SH-SY5Y (cell line): ENCODE measurements around the gene GUK1.
A peak's percentile ranks its signal among the peaks of the same experiment; 100 is the strongest.

Experiments
- GATA2 ChIP-seq: IDR thresholded peaks from 2 replicates; pipeline ENCODE4 v1.6.1; 2011; ENCODE audit warnings: mild to moderate bottlenecking, low read depth, low read length
- GATA3 ChIP-seq: IDR thresholded peaks from 2 replicates; pipeline ENCODE4 v1.6.1; 2011; ENCODE audit warnings: low read depth, mild to moderate bottlenecking, low read length, moderate library complexity

The GUK1 gene

GRCh38 chr1:228109073-228109961 is 30.8 kb upstream of the GUK1 start, which contains the start of gene MRPL55:
TSS of gene MRPL55 (minus strand) at chr1:228109299. CDS start at chr1:228108260, 1,039 bp downstream.
- TF ChIP-seq GATA3 (no peak), GATA2 (peak; percentile 18; the same call in 1 of the 2 replicates)

GRCh38 chr1:228109962-228110488 is 30.1 kb upstream of the GUK1 start:
- no peak for TF ChIP-seq GATA3
- TF ChIP-seq GATA2 = peak; percentile 69

- TF ChIP-seq GATA3 = no peak
- TF ChIP-seq GATA2 = no peak
Observed at GRCh38 chr1:228110556-228110955, 29.5 kb upstream of the GUK1 start.

- TF ChIP-seq GATA3 (no peak), GATA2 (no peak)
Observed at GRCh38 chr1:228112167-228112566, 27.9 kb upstream of the GUK1 start.

GRCh38 chr1:228112617-228113016 is 27.5 kb upstream of the GUK1 start:
- no peak for TF ChIP-seq GATA3

GRCh38 chr1:228114827-228115226 is 25.3 kb upstream of the GUK1 start:
- TF ChIP-seq GATA3 = no peak
- TF ChIP-seq GATA2 = no peak

- no peak for TF ChIP-seq GATA2
- no peak for TF ChIP-seq GATA3
Observed at GRCh38 chr1:228117335-228117734, 22.7 kb upstream of the GUK1 start.

- no peak for TF ChIP-seq GATA3
- no peak for TF ChIP-seq GATA2
Observed at GRCh38 chr1:228118040-228118439, 22.0 kb upstream of the GUK1 start.

GRCh38 chr1:228120351-228120750 is 19.7 kb upstream of the GUK1 start:
- TF ChIP-seq GATA2 (no peak), GATA3 (no peak)

- TF ChIP-seq GATA3 (no peak), GATA2 (no peak)
Observed at GRCh38 chr1:228120857-228121489, 19.1 kb upstream of the GUK1 start.

GRCh38 chr1:228122921-228123441 is 17.1 kb upstream of the GUK1 start:
- TF ChIP-seq GATA3 (no peak), GATA2 (no peak)

- TF ChIP-seq GATA3 (no peak), GATA2 (no peak)
Observed at GRCh38 chr1:228123505-228123904, 16.6 kb upstream of the GUK1 start.

GRCh38 chr1:228125185-228125584 is 14.9 kb upstream of the GUK1 start:
- TF ChIP-seq GATA2 = no peak
- no peak for TF ChIP-seq GATA3

GRCh38 chr1:228131766-228132165 is 8.3 kb upstream of the GUK1 start:
- TF ChIP-seq GATA2 (no peak), GATA3 (no peak)
